Stimulated activated CD8-positive, alpha-beta memory T cell treated with anti-CD3 and anti-CD28 coated beads, Interleukin-15, amount 100 ng/mL, for 48 hours (primary cell): Measurements from ENCODE around the gene ANO2.
"Not testable (repeated sequence)": the region's sequence is repeated elsewhere in the genome, so short reads cannot be mapped to it uniquely, and the experiment has no call there.

ENCODE experiments used
- DNase-seq, 2 donors: peaks; one replicate each; pipeline ENCODE4 v3.0.0-alpha.2; 2020; ENCODE audit warnings: low read depth in 2 of 2

ANO2 gene

GRCh38 chr12:5669624-5670023 lies 275.4 kb downstream of the ANO2 start:
- DNase-seq = not testable (repeated sequence)

- DNase-seq = no peak
These were observed 279.4 kb downstream of the ANO2 start for GRCh38 chr12:5665615-5666014.

- no peak for DNase-seq
These were observed 283.2 kb downstream of the ANO2 start for GRCh38 chr12:5661811-5662210.

GRCh38 chr12:5660238-5660637 lies 284.8 kb downstream of the ANO2 start:
- DNase-seq = no peak

- DNase-seq = not testable (repeated sequence)
These were observed 286.6 kb downstream of the ANO2 start for GRCh38 chr12:5658339-5658941.

- DNase-seq = no peak
These were observed 288.2 kb downstream of the ANO2 start for GRCh38 chr12:5656836-5657235.

GRCh38 chr12:5655120-5655519 lies 289.9 kb downstream of the ANO2 start:
- no peak for DNase-seq

- no peak for DNase-seq
These were observed 291.0 kb downstream of the ANO2 start for GRCh38 chr12:5654019-5654418.

GRCh38 chr12:5650829-5651461 lies 294.1 kb downstream of the ANO2 start:
- no peak for DNase-seq

GRCh38 chr12:5650281-5650680 lies 294.8 kb downstream of the ANO2 start:
- no peak for DNase-seq

- no peak for DNase-seq
These were observed 296.2 kb downstream of the ANO2 start for GRCh38 chr12:5648692-5649359.

GRCh38 chr12:5643266-5643665 lies 301.8 kb downstream of the ANO2 start:
- DNase-seq = no peak

GRCh38 chr12:5637698-5638097 lies 307.4 kb downstream of the ANO2 start:
- no peak for DNase-seq

GRCh38 chr12:5636907-5637306 lies 308.2 kb downstream of the ANO2 start:
- DNase-seq = no peak

GRCh38 chr12:5633106-5633505 lies 312.0 kb downstream of the ANO2 start:
- no peak for DNase-seq

GRCh38 chr12:5632453-5632852 lies 312.6 kb downstream of the ANO2 start:
- no peak for DNase-seq

- no peak for DNase-seq
These were observed 313.6 kb downstream of the ANO2 start for GRCh38 chr12:5631497-5631896.

- no peak for DNase-seq
These were observed 314.3 kb downstream of the ANO2 start for GRCh38 chr12:5630726-5631125.

GRCh38 chr12:5628501-5628900 lies 316.6 kb downstream of the ANO2 start:
- DNase-seq = no peak

GRCh38 chr12:5627053-5627630 lies 317.9 kb downstream of the ANO2 start:
- no peak for DNase-seq

GRCh38 chr12:5626151-5626550 lies 318.9 kb downstream of the ANO2 start:
- no peak for DNase-seq

- DNase-seq = no peak
These were observed 320.4 kb downstream of the ANO2 start for GRCh38 chr12:5624486-5625272.
